ENCODE data around the gene PIGC. TPM values are rescaled to one million over a fixed set of nuclear protein-coding genes. Genes with fewer than 3 reads are reported as not detected.

PIGC gene
- polyA plus RNA-seq, 4 donors: 19.0 to 32.5 (median 23.4) TPM

- FAIRE-seq (no peak), DNase-seq (no peak)
- H3K27me3 ChIP-seq (ENCODE audit: control insufficient read depth in 3 of 3, insufficient read depth in 3 of 3, low read length in 3 of 3): no peaks in the 10 kb centered on the region
- no peak overlapping the region for H3K4me3 ChIP-seq (ENCODE audit: low read depth in 1 of 3, low read length in 3 of 3)
- no peaks in the 10 kb centered on the region for H3K9me3 ChIP-seq (ENCODE audit: control insufficient read depth in 2 of 2, insufficient read depth in 1 of 2, low read depth in 1 of 2, low read length in 1 of 2)
- H3K27ac ChIP-seq (ENCODE audit: low read depth in 1 of 3, low read length in 2 of 3): no peak overlapping the region
- H3K36me3 ChIP-seq (ENCODE audit: control insufficient read depth in 3 of 3, insufficient read depth in 2 of 3, low read depth in 1 of 3, low read length in 3 of 3): no peaks in the 10 kb centered on the region
- H3K4me1 ChIP-seq (ENCODE audit: control insufficient read depth in 3 of 3, insufficient read depth in 2 of 3, low read depth in 1 of 3, low read length in 2 of 3): peaks cover 0 to 4% (median 0%) of the 10 kb centered on the region in 3 donors
Observed at GRCh38 chr1:172484252-172484651, 40.4 kb upstream of the PIGC start.

GRCh38 chr1:172483448-172483847, 39.6 kb upstream of the PIGC start:
- DNase-seq (no peak), FAIRE-seq (no peak)
- H3K36me3 ChIP-seq (ENCODE audit: control insufficient read depth in 3 of 3, insufficient read depth in 2 of 3, low read depth in 1 of 3, low read length in 3 of 3): no peaks in the 10 kb centered on the region
- no peaks in the 10 kb centered on the region for H3K27me3 ChIP-seq (ENCODE audit: control insufficient read depth in 3 of 3, insufficient read depth in 3 of 3, low read length in 3 of 3)
- no peak overlapping the region for H3K27ac ChIP-seq (ENCODE audit: low read depth in 1 of 3, low read length in 2 of 3)
- H3K4me3 ChIP-seq (ENCODE audit: low read depth in 1 of 3, low read length in 3 of 3): no peak overlapping the region
- peaks cover 0 to 4% (median 0%) of the 10 kb centered on the region in 3 donors for H3K4me1 ChIP-seq (ENCODE audit: control insufficient read depth in 3 of 3, insufficient read depth in 2 of 3, low read depth in 1 of 3, low read length in 2 of 3)
- no peaks in the 10 kb centered on the region for H3K9me3 ChIP-seq (ENCODE audit: control insufficient read depth in 2 of 2, insufficient read depth in 1 of 2, low read depth in 1 of 2, low read length in 1 of 2)

- no peak for DNase-seq
- Histone ChIP-seq H3K4me1 (ENCODE audit: control insufficient read depth in 3 of 3, insufficient read depth in 2 of 3, low read depth in 1 of 3, low read length in 2 of 3) (peaks cover 0 to 4% (median 0%) of the 10 kb centered on the region in 3 donors), H3K36me3 (ENCODE audit: control insufficient read depth in 3 of 3, insufficient read depth in 2 of 3, low read depth in 1 of 3, low read length in 3 of 3) (no peaks in the 10 kb centered on the region), H3K9me3 (ENCODE audit: control insufficient read depth in 2 of 2, insufficient read depth in 1 of 2, low read depth in 1 of 2, low read length in 1 of 2) (no peaks in the 10 kb centered on the region), H3K27me3 (ENCODE audit: control insufficient read depth in 3 of 3, insufficient read depth in 3 of 3, low read length in 3 of 3) (no peaks in the 10 kb centered on the region), H3K4me3 (ENCODE audit: low read depth in 1 of 3, low read length in 3 of 3) (no peak overlapping the region), H3K27ac (ENCODE audit: low read depth in 1 of 3, low read length in 2 of 3) (no peak overlapping the region)
- no peak for FAIRE-seq
- WGBS, 3 donors: 0 to 11% (median 0%) methylated on average over 1 of the region's 1 CpG
Observed at GRCh38 chr1:172482044-172482443, 38.2 kb upstream of the PIGC start.

GRCh38 chr1:172480431-172480830, 36.6 kb upstream of the PIGC start:
- no peak for FAIRE-seq

GRCh38 chr1:172478485-172478884, 34.6 kb upstream of the PIGC start:
- H3K36me3 ChIP-seq (ENCODE audit: control insufficient read depth in 3 of 3, insufficient read depth in 2 of 3, low read depth in 1 of 3, low read length in 3 of 3): no peaks in the 10 kb centered on the region
- no peak overlapping the region for H3K4me3 ChIP-seq (ENCODE audit: low read depth in 1 of 3, low read length in 3 of 3)
- H3K4me1 ChIP-seq (ENCODE audit: control insufficient read depth in 3 of 3, insufficient read depth in 2 of 3, low read depth in 1 of 3, low read length in 2 of 3): peaks cover 0 to 7% (median 0%) of the 10 kb centered on the region in 3 donors
- no peaks in the 10 kb centered on the region for H3K9me3 ChIP-seq (ENCODE audit: control insufficient read depth in 2 of 2, insufficient read depth in 1 of 2, low read depth in 1 of 2, low read length in 1 of 2)
- H3K27me3 ChIP-seq (ENCODE audit: control insufficient read depth in 3 of 3, insufficient read depth in 3 of 3, low read length in 3 of 3): no peaks in the 10 kb centered on the region
- H3K27ac ChIP-seq (ENCODE audit: low read depth in 1 of 3, low read length in 2 of 3): no peak overlapping the region
- DNase-seq (no peak), FAIRE-seq (no peak)

More at GRCh38 chr1:172480431-172480830, 36.6 kb upstream of the PIGC start:
- Histone ChIP-seq H3K27ac (ENCODE audit: low read depth in 1 of 3, low read length in 2 of 3) (no peak overlapping the region), H3K36me3 (ENCODE audit: control insufficient read depth in 3 of 3, insufficient read depth in 2 of 3, low read depth in 1 of 3, low read length in 3 of 3) (no peaks in the 10 kb centered on the region), H3K4me3 (ENCODE audit: low read depth in 1 of 3, low read length in 3 of 3) (no peak overlapping the region), H3K9me3 (ENCODE audit: control insufficient read depth in 2 of 2, insufficient read depth in 1 of 2, low read depth in 1 of 2, low read length in 1 of 2) (no peaks in the 10 kb centered on the region), H3K4me1 (ENCODE audit: control insufficient read depth in 3 of 3, insufficient read depth in 2 of 3, low read depth in 1 of 3, low read length in 2 of 3) (peaks cover 0 to 7% (median 0%) of the 10 kb centered on the region in 3 donors), H3K27me3 (ENCODE audit: control insufficient read depth in 3 of 3, insufficient read depth in 3 of 3, low read length in 3 of 3) (no peaks in the 10 kb centered on the region)
- WGBS, 3 donors: 83 to 89% (median 83%) methylated on average over 3 of the region's 3 CpGs
- no peak for DNase-seq

- no peaks in the 10 kb centered on the region for H3K9me3 ChIP-seq (ENCODE audit: control insufficient read depth in 2 of 2, insufficient read depth in 1 of 2, low read depth in 1 of 2, low read length in 1 of 2)
- peaks cover 0 to 7% (median 0%) of the 10 kb centered on the region in 3 donors for H3K4me1 ChIP-seq (ENCODE audit: control insufficient read depth in 3 of 3, insufficient read depth in 2 of 3, low read depth in 1 of 3, low read length in 2 of 3)
- 91 to 96% (median 95%) methylated on average over 1 of the region's 1 CpG for WGBS, 3 donors
- H3K36me3 ChIP-seq (ENCODE audit: control insufficient read depth in 3 of 3, insufficient read depth in 2 of 3, low read depth in 1 of 3, low read length in 3 of 3): no peaks in the 10 kb centered on the region
- FAIRE-seq (no peak), DNase-seq (no peak)
- H3K27me3 ChIP-seq (ENCODE audit: control insufficient read depth in 3 of 3, insufficient read depth in 3 of 3, low read length in 3 of 3): no peaks in the 10 kb centered on the region
- H3K4me3 ChIP-seq (ENCODE audit: low read depth in 1 of 3, low read length in 3 of 3): no peak overlapping the region
- H3K27ac ChIP-seq (ENCODE audit: low read depth in 1 of 3, low read length in 2 of 3): no peak overlapping the region
Observed at GRCh38 chr1:172477741-172478140, 33.9 kb upstream of the PIGC start.

- DNase-seq: no peak
- Histone ChIP-seq H3K9me3 (ENCODE audit: control insufficient read depth in 2 of 2, insufficient read depth in 1 of 2, low read depth in 1 of 2, low read length in 1 of 2) (no peaks in the 10 kb centered on the region), H3K27me3 (ENCODE audit: control insufficient read depth in 3 of 3, insufficient read depth in 3 of 3, low read length in 3 of 3) (no peaks in the 10 kb centered on the region), H3K4me3 (ENCODE audit: low read depth in 1 of 3, low read length in 3 of 3) (no peak overlapping the region), H3K36me3 (ENCODE audit: control insufficient read depth in 3 of 3, insufficient read depth in 2 of 3, low read depth in 1 of 3, low read length in 3 of 3) (no peaks in the 10 kb centered on the region), H3K4me1 (ENCODE audit: control insufficient read depth in 3 of 3, insufficient read depth in 2 of 3, low read depth in 1 of 3, low read length in 2 of 3) (peaks cover 0 to 7% (median 0%) of the 10 kb centered on the region in 3 donors), H3K27ac (ENCODE audit: low read depth in 1 of 3, low read length in 2 of 3) (no peak overlapping the region)
- no peak for FAIRE-seq
- WGBS, 3 donors: 78 to 86% (median 81%) methylated on average over 2 of the region's 2 CpGs
Observed at GRCh38 chr1:172477216-172477615, 33.3 kb upstream of the PIGC start.

- WGBS, 3 donors: 56 to 70% (median 68%) methylated on average over 4 of the region's 4 CpGs
- FAIRE-seq (no peak), DNase-seq (peak in 1 of 2 donors; percentile 51)
Observed at GRCh38 chr1:172476218-172476811, 32.4 kb upstream of the PIGC start.

GRCh38 chr1:172473842-172474241, 30.0 kb upstream of the PIGC start:
- no peak overlapping the region for H3K4me3 ChIP-seq (ENCODE audit: low read depth in 1 of 3, low read length in 3 of 3)
- no peak for FAIRE-seq
- H3K9me3 ChIP-seq (ENCODE audit: control insufficient read depth in 2 of 2, insufficient read depth in 1 of 2, low read depth in 1 of 2, low read length in 1 of 2): no peaks in the 10 kb centered on the region
- no peak for DNase-seq
- H3K27ac ChIP-seq (ENCODE audit: low read depth in 1 of 3, low read length in 2 of 3): no peak overlapping the region
- no peaks in the 10 kb centered on the region for H3K27me3 ChIP-seq (ENCODE audit: control insufficient read depth in 3 of 3, insufficient read depth in 3 of 3, low read length in 3 of 3)
- peaks cover 0 to 13% (median 0%) of the 10 kb centered on the region in 3 donors for H3K4me1 ChIP-seq (ENCODE audit: control insufficient read depth in 3 of 3, insufficient read depth in 2 of 3, low read depth in 1 of 3, low read length in 2 of 3)
- no peaks in the 10 kb centered on the region for H3K36me3 ChIP-seq (ENCODE audit: control insufficient read depth in 3 of 3, insufficient read depth in 2 of 3, low read depth in 1 of 3, low read length in 3 of 3)

More at GRCh38 chr1:172476218-172476811, 32.4 kb upstream of the PIGC start:
- Histone ChIP-seq H3K4me3 (ENCODE audit: low read depth in 1 of 3, low read length in 3 of 3) (no peak overlapping the region), H3K9me3 (ENCODE audit: control insufficient read depth in 2 of 2, insufficient read depth in 1 of 2, low read depth in 1 of 2, low read length in 1 of 2) (no peaks in the 10 kb centered on the region), H3K4me1 (ENCODE audit: control insufficient read depth in 3 of 3, insufficient read depth in 2 of 3, low read depth in 1 of 3, low read length in 2 of 3) (peaks cover 0 to 4% (median 0%) of the 10 kb centered on the region in 3 donors), H3K36me3 (ENCODE audit: control insufficient read depth in 3 of 3, insufficient read depth in 2 of 3, low read depth in 1 of 3, low read length in 3 of 3) (no peaks in the 10 kb centered on the region), H3K27me3 (ENCODE audit: control insufficient read depth in 3 of 3, insufficient read depth in 3 of 3, low read length in 3 of 3) (no peaks in the 10 kb centered on the region), H3K27ac (ENCODE audit: low read depth in 1 of 3, low read length in 2 of 3) (peak overlapping the region in 1 of 3 donors; percentile 36)

All from small intestine (tissue), 7 donors.